Activated CD4-positive, CD25-positive, alpha-beta regulatory T cell treated with anti-CD3 and anti-CD28 coated beads, Interleukin-2, amount 50 U/mL, for 72 hours (primary cell): ENCODE results near the gene PITX1.

ENCODE experiments used
- DNase-seq: peaks from one replicate; pipeline ENCODE4 v3.0.0; 2021

PITX1 gene

GRCh38 chr5:135061001-135061400 is 27.0 kb upstream of the PITX1 start:
- no peak for DNase-seq

DNA sequence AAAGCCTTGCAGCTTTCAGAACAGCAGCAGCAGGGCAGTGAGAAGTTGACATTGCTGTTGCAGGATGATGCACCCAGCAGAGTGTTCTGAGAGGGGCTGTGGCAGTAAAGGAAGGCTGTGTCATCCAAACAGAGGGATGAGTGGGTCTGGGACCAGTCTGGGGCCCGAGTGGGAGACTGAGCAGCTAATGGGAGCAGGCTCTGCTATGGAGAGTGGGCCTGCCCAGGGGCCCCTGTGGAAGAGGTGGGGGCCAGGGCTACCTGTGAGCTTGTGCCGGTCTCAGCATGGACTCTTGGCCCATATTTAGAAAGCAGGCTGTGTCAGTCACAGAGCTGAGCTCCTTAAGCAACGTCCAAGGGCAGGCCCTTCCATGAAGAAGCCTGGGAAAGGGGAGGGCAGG is 26.0 kb upstream of the PITX1 start:
- DNase-seq: no peak

DNA sequence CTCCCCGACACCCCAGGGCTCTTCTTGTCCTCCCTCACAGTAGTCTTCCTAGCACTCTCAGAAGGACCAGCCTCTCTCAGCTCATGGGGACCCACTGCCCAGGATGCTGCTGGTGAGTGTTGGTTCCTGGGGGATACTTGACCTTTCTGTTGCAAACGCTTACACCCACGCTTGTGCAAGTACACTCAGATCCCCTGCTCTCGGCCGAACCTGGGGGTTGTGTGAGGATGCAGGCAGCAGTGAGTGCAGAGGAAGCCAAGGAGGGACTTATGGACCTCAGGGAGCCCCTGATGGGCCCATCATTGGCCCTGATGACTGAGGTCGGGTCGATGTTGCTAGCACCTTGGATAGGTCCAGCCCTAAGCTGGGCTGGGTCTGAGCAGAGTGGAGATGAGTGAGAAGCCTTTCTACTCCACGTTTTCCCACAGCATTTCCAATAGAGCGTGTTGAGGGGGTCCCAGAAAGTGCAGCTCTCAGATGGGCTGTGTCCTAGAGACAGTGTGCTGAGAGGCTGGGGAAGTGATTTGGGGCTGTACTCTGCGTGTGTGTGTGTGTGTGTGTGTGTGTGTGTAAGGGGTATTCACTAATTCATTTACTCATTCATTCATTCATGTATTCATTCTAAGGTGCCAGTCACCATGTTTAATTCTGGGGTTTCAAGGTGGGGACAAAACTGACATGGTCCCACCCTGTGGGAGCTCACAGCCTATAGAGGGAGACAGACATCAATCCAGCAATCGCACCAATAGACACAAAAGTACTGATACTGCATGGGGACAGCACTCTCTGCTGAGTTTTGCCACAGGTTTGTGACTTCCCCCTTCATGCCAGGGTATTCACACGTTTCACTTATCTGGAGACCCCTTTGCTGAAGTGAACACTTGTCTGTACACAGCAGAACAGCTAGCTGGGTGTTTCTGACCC is 25.2 kb upstream of the PITX1 start:
- DNase-seq: no peak

DNA sequence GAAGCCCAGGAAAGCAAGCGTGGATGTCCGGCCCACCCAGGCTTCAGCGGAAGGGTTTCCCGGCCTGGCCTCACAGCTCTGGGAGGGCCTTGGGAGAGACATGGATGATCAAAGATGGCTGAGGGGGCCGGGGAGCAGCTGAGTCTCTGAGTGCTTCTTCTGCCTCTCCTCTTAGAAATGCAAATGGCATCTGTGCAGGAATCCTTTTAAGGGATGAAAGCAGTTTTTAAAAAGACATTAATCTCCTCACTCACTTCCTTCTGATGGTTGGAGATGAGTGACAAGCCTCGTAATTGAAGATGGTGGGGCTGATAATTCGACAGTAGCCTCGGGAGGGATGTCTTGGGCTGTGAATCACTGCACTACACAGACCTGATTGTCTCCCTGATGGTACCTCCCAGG is 24.3 kb upstream of the PITX1 start:
- DNase-seq: no peak

- no peak for DNase-seq
These were observed 23.2 kb upstream of the PITX1 start for GRCh38 chr5:135057233-135057632.

GRCh38 chr5:135056316-135057030 is 22.4 kb upstream of the PITX1 start:
- DNase-seq: no peak

- no peak for DNase-seq
These were observed 21.4 kb upstream of the PITX1 start for GRCh38 chr5:135055396-135055795.

DNA sequence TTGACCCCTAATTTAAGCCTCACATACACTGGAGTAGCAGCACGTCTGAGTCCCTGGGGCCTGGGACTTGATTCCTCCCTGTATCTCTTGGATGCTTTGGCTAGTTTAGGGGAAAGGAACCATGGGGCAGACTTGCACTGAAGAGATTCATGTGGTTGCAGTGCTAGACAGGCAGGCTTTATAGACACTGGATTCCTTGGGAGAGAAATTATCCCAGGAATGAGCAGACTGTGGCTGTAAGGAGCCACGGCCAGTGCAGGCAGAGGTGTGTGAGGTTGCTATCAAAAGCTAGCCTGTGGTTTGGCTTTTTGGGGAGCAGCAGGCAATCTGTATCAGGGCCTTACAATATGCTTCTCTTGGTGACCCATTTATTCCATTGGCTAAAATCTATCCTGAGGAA is 20.5 kb upstream of the PITX1 start:
- no peak for DNase-seq

- no peak for DNase-seq
These were observed 20.0 kb upstream of the PITX1 start for GRCh38 chr5:135053989-135054388.

- no peak for DNase-seq
These were observed 19.2 kb upstream of the PITX1 start for GRCh38 chr5:135053278-135053677.

DNA sequence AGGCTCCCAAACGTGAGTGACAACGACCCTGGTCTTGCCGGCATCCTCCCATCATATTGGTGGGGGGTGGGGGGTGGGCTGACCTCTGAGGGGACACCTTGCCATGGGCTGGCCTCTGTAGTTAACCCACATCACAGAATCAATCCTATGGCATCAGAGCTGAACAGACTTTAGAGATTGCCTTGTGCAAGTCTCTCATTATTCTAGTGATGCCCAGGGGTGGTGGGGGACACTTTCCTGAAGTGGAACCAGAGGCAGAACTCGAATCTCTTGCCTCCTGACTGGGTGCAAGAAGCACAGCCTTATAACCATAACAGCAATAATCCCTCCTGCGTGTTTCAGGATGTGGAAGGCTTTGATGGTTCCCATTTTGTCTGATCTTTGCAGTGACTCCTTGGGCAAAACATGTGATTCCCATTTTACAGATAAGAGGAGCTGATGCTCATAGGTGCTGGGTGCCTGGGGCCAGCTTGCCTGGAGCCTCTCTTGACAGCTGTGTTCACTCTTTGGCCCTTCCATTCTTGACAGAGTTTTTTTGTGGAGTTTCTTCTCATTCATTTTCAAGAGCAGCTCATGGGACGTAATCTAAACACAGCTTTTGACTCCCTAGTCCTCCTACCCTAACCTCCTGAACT is 18.6 kb upstream of the PITX1 start:
- DNase-seq: no peak

DNA sequence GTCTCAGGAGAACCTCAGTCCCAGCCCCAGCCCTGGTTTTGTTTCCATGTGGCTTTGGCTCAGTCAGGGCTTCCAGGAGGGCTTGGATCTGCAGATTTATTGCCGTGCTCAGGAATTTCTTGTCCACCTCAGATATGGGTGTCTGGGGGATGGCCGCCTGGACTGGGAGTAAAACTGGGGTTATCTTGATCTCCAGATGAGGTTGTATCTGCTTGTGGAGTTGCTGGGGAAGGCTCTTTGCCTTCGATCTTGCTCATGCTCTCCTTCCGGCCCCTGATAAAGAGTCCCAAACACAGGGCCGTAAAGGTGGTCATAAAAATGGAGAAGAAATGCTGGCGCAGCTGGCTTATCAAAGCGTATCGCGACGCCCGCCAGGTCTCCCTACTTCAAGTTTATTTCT is 17.8 kb upstream of the PITX1 start:
- no peak for DNase-seq

DNA sequence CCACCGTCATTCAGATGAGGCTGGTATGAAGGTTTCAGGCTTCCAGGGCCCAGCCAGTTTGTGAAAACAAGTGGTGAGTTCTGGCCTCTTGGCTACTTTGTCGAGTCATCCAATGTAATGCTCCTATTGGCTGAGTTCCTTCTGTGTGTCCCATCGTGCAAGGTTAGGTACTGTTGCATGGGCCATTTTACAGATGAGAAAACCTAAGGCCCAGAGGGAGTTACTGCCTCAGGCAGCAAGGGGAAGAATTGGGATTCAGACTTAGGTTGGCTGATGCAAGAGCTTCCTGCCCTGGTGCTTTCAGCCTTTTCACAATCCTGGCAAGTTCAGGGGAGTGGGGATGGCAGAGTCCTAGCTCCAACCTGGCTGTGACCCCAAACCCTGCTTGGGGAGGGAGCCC is 17.4 kb upstream of the PITX1 start:
- no peak for DNase-seq

DNA sequence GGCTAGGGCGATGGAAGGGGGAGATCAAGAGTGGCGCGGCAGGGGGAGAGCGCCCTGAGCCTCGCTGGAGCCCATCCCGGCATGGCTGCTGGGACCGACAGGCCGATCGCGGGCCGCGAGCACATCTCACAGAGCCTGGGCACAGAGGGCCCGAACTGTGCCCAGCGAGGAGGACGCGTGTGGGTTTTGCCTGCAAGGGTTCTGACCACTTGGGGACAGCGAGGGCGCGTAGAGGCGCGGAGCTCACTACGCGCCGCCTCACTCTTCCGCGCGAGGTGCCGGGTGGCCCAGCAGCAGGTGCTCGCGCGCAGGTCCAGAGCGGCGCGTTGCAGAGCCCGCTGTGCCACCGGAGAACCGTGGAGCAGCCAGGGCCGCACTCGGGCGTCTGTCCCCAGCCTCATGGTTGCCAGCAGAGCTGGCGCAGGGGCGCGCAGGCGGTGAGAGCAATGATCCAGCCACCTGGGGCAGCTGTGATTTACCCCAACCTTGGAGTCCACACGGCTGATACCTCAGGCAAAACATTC is 16.3 kb upstream of the PITX1 start:
- DNase-seq: no peak

- no peak for DNase-seq
These were observed 14.9 kb upstream of the PITX1 start for GRCh38 chr5:135048930-135049329.

DNA sequence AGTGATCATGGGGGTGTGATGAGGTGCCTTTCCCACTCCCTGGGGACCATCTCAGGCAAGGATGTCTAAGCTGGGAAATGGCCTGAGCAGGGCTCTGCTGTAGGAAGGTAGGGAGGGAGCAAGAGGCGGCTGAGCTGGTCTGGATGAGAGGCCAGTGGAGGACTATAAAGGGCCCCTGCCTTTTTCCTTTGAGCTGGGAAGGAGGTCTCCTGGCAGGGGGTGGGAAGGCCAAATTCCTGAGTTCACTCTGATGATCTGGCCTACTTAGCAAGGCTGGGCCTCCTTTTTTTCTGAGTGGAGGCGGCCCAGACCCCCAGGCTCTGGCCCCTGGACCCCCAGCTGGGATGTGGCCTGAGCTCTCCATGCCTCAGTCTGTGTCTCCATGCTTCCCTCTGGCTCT is 14.3 kb upstream of the PITX1 start:
- no peak for DNase-seq

- no peak for DNase-seq
These were observed 13.3 kb upstream of the PITX1 start for GRCh38 chr5:135047347-135047695.

DNA sequence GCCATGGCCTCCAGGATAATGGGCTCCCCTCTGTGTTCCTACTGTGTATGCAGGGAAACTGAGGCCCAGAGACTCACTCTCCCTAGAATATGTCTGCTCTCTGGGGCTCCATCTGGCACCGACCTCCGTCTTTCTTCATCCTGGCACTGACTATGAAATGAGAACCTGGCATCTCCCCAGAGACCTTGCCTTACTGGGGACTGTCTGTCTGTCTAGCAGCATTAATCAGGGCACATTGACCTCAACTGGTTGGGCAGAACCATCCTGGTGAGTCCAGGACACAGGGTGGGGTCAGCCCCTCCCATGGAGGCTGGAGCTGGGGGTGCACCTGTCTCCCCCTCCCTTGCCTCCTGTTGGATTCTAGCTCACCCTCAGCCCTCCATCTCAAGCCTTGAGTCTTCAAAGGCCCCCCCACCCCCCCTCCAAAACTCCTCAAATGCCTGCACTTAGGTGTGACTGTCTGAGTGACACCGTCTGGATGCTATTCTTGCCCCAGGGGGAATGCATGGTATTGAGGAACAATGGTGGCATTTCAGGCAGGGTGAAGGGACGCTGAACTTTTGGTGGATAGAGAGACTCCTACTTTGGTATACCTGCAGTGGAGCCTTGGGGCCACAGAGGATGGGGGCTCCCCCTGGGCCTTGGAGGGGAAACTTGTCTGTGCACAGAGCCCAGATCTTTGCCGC is 12.8 kb upstream of the PITX1 start:
- no peak for DNase-seq

DNA sequence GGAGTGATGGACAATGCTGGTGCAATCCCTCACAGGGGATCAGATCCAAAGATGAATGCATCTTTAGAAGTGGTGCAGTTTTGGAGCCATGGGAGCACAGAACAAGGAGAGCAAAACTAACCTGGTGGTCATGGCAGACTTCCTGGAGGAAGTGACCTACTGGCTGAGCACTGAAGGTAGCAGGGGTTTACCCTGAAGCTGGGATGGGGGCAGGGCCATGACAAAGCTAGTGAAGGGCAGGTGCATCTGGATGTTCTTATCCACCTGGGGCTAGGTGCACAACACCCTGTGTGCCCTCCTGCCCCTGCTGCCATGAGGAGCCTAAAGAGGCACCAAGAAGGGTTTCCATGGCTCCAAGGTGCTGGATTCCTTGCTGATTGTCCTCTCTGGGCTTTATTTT is 11.5 kb upstream of the PITX1 start:
- DNase-seq: no peak

- DNase-seq: no peak
These were observed 8.6 kb upstream of the PITX1 start for GRCh38 chr5:135042595-135042994.

GRCh38 chr5:135041726-135042125 is 7.7 kb upstream of the PITX1 start:
- DNase-seq: no peak

GRCh38 chr5:135041145-135041587 is 7.1 kb upstream of the PITX1 start:
- DNase-seq: no peak
